MCF 10A (cell line): ENCODE data around the gene MAEA. TPM values are rescaled to one million over a fixed set of nuclear protein-coding genes. Genes with fewer than 3 reads are reported as not detected.

Experiments used
- BruUV-seq: library from RNA; stranded (reverse); fragments of 400-500 nt; replicated peaks from 2 replicates; lab custom pipeline; 2021; lab: Mats Ljungman, UMichigan
- CTCF ChIA-PET: fragments of 300-600 bp; sonication (Branson Sonifier 250); formaldehyde crosslinking; extraction: SDS; loops from one replicate; lab custom pipeline; 2021; ENCODE audit warnings: antibody characterized with exemption, inconsistent platforms; lab: Yijun Ruan, JAX
- POLR2A ChIA-PET: fragments of 300-600, 350-650 bp; sonication (Branson Sonifier 250); formaldehyde crosslinking; extraction: SDS; loops from one replicate; lab custom pipeline; 2020; ENCODE audit warnings: antibody characterized with exemption, inconsistent platforms; lab: Yijun Ruan, JAX
- DNase-seq: peaks from one replicate; pipeline ENCODE4 v3.0.0-alpha.2; 2018; ENCODE audit not compliant: unreplicated experiment
- H3K27ac Mint-ChIP-seq: one replicate; pipeline ENCODE4 v1.8.0; 2022; ENCODE audit warnings: mild to moderate bottlenecking, low read depth, mixed read lengths; ENCODE audit not compliant: unreplicated experiment
- H3K27me3 Mint-ChIP-seq: one replicate; pipeline ENCODE4 v1.8.0; 2022; ENCODE audit warnings: mixed read lengths; ENCODE audit not compliant: insufficient read depth, unreplicated experiment
- H3K36me3 Mint-ChIP-seq: one replicate; pipeline ENCODE4 v1.8.0; 2022; ENCODE audit warnings: mild to moderate bottlenecking, moderate library complexity, mixed read lengths; ENCODE audit not compliant: insufficient read depth, unreplicated experiment
- H3K4me1 Mint-ChIP-seq: one replicate; pipeline ENCODE4 v1.8.0; 2022; ENCODE audit warnings: mixed read lengths; ENCODE audit not compliant: insufficient read depth, unreplicated experiment
- H3K4me3 Mint-ChIP-seq: one replicate; pipeline ENCODE4 v1.8.0; 2022; ENCODE audit warnings: mild to moderate bottlenecking, moderate library complexity, mixed read lengths; ENCODE audit not compliant: unreplicated experiment
- H3K9me3 Mint-ChIP-seq: one replicate; pipeline ENCODE4 v1.8.0; 2022; ENCODE audit warnings: mixed read lengths; ENCODE audit not compliant: unreplicated experiment
- intact Hi-C: fragments of 100-400 bp; cut with micrococcal nuclease; formaldehyde crosslinking; loops from 2 replicates; pipeline ENCODE4 v1.14.1; 2022
- total RNA-seq: library from RNA; stranded (reverse); gene quantifications from 2 replicates; pipeline ENCODE4 v1.2.3, GENCODE V29; 2022
- TF ChIP-seq, protein P1 (sequence below): fragments of 200-600 bp; IDR thresholded peaks from one replicate; pipeline ENCODE4 v1.8.0; 2022; ENCODE audit warnings: antibody characterized with exemption, mild to moderate bottlenecking; ENCODE audit not compliant: unreplicated experiment

MAEA gene
- total RNA-seq, 1 experiment from 2014 or later = 89.6 TPM

DNA sequence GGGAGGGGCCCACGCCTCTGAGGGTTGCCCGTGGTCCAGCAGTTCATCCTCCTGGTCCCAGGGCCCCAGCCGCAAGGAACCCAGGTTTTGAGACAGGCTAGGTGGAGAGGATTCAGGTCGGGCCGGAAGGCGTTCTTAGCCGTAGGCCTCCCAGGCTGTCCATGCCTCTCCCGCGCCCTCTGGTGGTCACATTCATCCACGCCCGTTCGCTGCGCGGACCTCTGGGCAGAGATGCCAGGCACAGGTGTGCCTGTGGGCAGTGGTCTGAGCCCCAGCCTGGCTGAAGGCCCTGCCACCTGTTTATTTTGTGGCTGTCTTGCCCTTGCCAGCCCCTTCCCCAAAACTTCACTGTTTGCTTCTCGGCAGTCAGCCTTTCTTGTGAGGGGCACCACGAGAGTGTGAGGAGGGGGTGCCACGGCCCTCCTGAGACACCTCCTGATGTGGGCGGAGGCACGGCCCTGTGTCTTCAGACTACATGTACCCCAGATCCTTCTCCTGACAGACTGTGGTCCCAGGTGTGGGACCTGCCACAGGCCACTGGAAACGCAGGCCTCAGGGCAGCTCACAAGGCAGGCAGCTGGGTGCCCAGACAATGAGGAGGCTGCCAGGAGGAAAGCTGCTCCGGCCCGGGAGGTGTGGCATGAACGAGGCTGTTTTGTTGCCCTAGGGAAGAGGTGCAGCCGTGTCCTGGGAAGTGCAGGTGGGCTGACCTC lies 62.3 kb downstream of the MAEA start:
- TF ChIP-seq, protein P1, sequence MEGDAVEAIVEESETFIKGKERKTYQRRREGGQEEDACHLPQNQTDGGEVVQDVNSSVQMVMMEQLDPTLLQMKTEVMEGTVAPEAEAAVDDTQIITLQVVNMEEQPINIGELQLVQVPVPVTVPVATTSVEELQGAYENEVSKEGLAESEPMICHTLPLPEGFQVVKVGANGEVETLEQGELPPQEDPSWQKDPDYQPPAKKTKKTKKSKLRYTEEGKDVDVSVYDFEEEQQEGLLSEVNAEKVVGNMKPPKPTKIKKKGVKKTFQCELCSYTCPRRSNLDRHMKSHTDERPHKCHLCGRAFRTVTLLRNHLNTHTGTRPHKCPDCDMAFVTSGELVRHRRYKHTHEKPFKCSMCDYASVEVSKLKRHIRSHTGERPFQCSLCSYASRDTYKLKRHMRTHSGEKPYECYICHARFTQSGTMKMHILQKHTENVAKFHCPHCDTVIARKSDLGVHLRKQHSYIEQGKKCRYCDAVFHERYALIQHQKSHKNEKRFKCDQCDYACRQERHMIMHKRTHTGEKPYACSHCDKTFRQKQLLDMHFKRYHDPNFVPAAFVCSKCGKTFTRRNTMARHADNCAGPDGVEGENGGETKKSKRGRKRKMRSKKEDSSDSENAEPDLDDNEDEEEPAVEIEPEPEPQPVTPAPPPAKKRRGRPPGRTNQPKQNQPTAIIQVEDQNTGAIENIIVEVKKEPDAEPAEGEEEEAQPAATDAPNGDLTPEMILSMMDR = peak; percentile 85
- Mint-ChIP-seq H3K4me3 (no peak overlapping the region), H3K27me3 (no peaks in the 10 kb centered on the region), H3K9me3 (no peaks in the 10 kb centered on the region), H3K27ac (peak overlapping the region; percentile 42), H3K36me3 (peaks cover 41% of the 10 kb centered on the region), H3K4me1 (peaks cover 15% of the 10 kb centered on the region)
- DNase-seq = peak; percentile 81
- no TSS peak for BruUV-seq
- ChIA-PET POLR2A (interaction anchor here (0.7 kb wide), 1 partner anchor 603 kb away, joined by 3 read pairs; no protein-coding TSS in a partner anchor), CTCF (interaction anchor here (0.7 to 1.9 kb wide), 7 partner anchors 19 to 280 kb away, joined by 3 to 10 read pairs (median 3); no protein-coding TSS in a partner anchor)
- intact Hi-C loops = loop anchor here (1.0 kb wide), 2 partner anchors 185 to 222 kb away; no protein-coding TSS in a partner anchor

DNA sequence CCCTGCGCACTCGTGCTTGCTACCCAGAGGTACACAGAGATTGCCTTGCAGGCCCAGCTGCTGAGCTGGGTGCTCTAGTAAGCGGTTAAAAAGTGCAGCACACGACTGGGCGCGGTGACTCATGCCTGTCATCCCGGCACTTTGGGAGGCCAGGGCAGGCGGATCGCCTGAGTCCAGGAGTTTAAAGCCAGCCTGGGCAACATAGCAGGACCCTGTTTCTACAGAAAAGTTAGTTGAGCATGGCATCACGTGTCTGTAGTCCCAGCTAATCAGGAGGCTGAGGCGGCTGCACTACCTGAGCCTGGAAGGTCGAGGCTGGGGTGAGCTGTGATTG lies 62.8 kb downstream of the MAEA start:
- Mint-ChIP-seq H3K9me3 (no peaks in the 10 kb centered on the region), H3K27ac (no peak overlapping the region), H3K4me3 (no peak overlapping the region), H3K36me3 (peaks cover 41% of the 10 kb centered on the region), H3K27me3 (no peaks in the 10 kb centered on the region), H3K4me1 (peaks cover 15% of the 10 kb centered on the region)
- no peak for DNase-seq
- intact Hi-C loops = no loop called here
- no TSS peak for BruUV-seq
- CTCF ChIA-PET = interaction anchor here (0.6 to 1.9 kb wide), 9 partner anchors 19 to 280 kb away, joined by 3 to 10 read pairs (median 3); no protein-coding TSS in a partner anchor
- POLR2A ChIA-PET = interaction anchor here (0.7 kb wide), 1 partner anchor 603 kb away, joined by 3 read pairs; no protein-coding TSS in a partner anchor
- TF ChIP-seq, protein P1 = no peak

DNA sequence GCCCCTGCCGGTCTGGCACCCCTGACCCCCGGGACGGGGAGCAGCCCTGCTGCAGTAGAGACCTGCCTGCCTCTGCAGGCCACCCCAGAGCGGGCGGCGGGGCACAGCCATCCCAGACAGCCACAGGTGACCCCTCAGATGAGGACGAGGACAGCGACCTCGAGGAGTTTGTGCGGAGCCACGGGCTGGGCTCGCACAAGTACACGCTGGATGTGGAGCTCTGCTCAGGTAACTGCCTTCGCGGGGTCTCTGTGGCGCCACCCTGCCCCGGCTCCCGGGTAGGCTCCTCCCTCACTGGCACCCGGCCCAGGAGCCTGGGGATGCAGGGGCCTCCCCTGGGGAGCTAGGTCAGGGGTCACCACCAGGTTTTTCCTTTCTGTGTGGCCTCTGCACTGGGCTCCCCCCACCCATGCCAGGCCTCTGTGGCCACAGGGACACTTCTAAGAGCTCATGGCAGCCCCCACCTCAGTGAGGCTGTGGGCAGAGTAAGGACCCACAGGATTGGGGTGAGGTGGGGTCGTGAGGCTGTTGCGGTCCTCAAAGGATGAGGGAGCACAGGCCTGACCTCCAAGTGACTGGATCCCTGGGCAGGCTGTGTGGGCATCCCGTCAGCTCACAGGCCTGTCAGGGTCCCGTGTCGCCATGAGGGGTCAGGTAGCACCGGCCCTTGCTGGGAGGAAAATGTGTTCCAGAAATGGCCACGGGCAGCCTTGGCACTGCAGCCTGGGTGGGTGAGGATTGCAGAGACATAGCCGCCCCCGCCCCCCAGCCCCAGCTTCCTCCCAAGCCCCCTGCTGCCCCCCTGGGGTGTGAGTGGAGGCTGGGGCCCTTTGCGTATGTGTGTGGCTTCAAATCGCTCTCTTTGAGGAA lies 63.7 kb downstream of the MAEA start:
- Mint-ChIP-seq H3K27me3 (no peaks in the 10 kb centered on the region), H3K36me3 (peaks cover 45% of the 10 kb centered on the region), H3K4me3 (no peak overlapping the region), H3K4me1 (peaks cover 13% of the 10 kb centered on the region), H3K27ac (no peak overlapping the region), H3K9me3 (no peaks in the 10 kb centered on the region)
- CTCF ChIA-PET = interaction anchor here (0.5 to 1.9 kb wide), 10 partner anchors 11 to 682 kb away, joined by 3 to 10 read pairs (median 4); no protein-coding TSS in a partner anchor
- intact Hi-C loops = no loop called here
- BruUV-seq = no TSS peak
- TF ChIP-seq, protein P1 = no peak
- POLR2A ChIA-PET = no interaction called here
- no peak for DNase-seq
